Thoracic aorta (tissue), 2 donors: ENCODE data around the gene CCNO. TPM values are rescaled to one million over a fixed set of nuclear protein-coding genes. Genes with fewer than 3 reads are reported as not detected.

ENCODE experiments used
- ATAC-seq: fragments of 150-250 bp; one replicate; pipeline ENCODE4 v1.8.0; 2017; ENCODE audit warnings: low read depth; ENCODE audit not compliant: insufficient number of reproducible peaks, low FRiP score
- DNase-seq: peaks from one replicate; pipeline ENCODE4 v3.0.0-alpha.2; 2020; ENCODE audit warnings: low spot score
- H3K27ac ChIP-seq, 2 donors: fragments of 200-600 bp; sonication (generic); 1 replicate in 1 of 2; 2 replicates in 1 of 2; pipeline ENCODE4 v1.5.1; 2016; ENCODE audit warnings: mild to moderate bottlenecking in 2 of 2, moderate library complexity in 2 of 2
- H3K27me3 ChIP-seq: fragments of 200-600 bp; sonication (generic); replicated peaks from 2 replicates; pipeline ENCODE4 v1.6.0; 2016; ENCODE audit warnings: mild to moderate bottlenecking; ENCODE audit not compliant: insufficient read depth
- H3K36me3 ChIP-seq: fragments of 200-600 bp; sonication (generic); one replicate; pipeline ENCODE4 v1.5.1; 2016
- H3K4me1 ChIP-seq, 2 donors: fragments of 200-600 bp; sonication (generic); 1 replicate in 1 of 2; 2 replicates in 1 of 2; pipeline versions ENCODE4 v1.5.1 to v1.6.0; 2016; ENCODE audit warnings: low read depth in 2 of 2, mild to moderate bottlenecking in 1 of 2; ENCODE audit not compliant: control insufficient read depth in 1 of 2
- H3K4me3 ChIP-seq: fragments of 200-600 bp; sonication (generic); 2 replicates; pipeline ENCODE4 v1.5.1; 2016; ENCODE audit warnings: mild to moderate bottlenecking
- H3K9me3 ChIP-seq: fragments of 200-600 bp; sonication (generic); 2 replicates; pipeline ENCODE4 v1.5.1; 2016
- CTCF ChIP-seq: fragments of 200-600 bp; sonication (generic); IDR thresholded peaks from one replicate; pipeline ENCODE4 v1.5.1; 2019; ENCODE audit warnings: antibody characterized with exemption
- total RNA-seq, 2 donors: library from RNA; depleted of rRNA; stranded (reverse); fragments of >200 nt; gene quantifications; one replicate each; pipeline versions ENCODE4 v1.1.0 to v1.2.3, GENCODE V29; 2016

The CCNO gene
- total RNA-seq, 2 donors from 2014 or later: 0.35 to 0.95 TPM

GRCh38 chr5:55218967-55219366 lies 14.4 kb downstream of the CCNO start:
- Histone ChIP-seq H3K4me1 (peaks cover 5 to 12% of the 10 kb centered on the region in 2 donors), H3K27me3 (peaks cover 23% of the 10 kb centered on the region), H3K4me3 (no peak overlapping the region), H3K27ac (no peak overlapping the region), H3K36me3 (no peaks in the 10 kb centered on the region), H3K9me3 (no peaks in the 10 kb centered on the region)
- no peak for ATAC-seq
- no peak for TF ChIP-seq CTCF
- DNase-seq: no peak

- TF ChIP-seq CTCF: no peak
- Histone ChIP-seq H3K9me3 (no peaks in the 10 kb centered on the region), H3K4me3 (no peak overlapping the region), H3K36me3 (no peaks in the 10 kb centered on the region), H3K4me1 (no peaks in the 10 kb centered on the region), H3K27ac (no peak overlapping the region), H3K27me3 (no peaks in the 10 kb centered on the region)
- ATAC-seq (no peak), DNase-seq (no peak)
Observed at GRCh38 chr5:55211184-55211874, 22.1 kb downstream of the CCNO start.

- ATAC-seq: no peak
- TF ChIP-seq CTCF: no peak
- no peaks in the 10 kb centered on the region for H3K36me3 ChIP-seq
Observed at GRCh38 chr5:55205001-55205400, 28.4 kb downstream of the CCNO start.

GRCh38 chr5:55191165-55191564 lies 42.2 kb downstream of the CCNO start:
- no peak overlapping the region for H3K4me3 ChIP-seq
- ATAC-seq (no peak), DNase-seq (no peak)
- H3K4me1 ChIP-seq: no peaks in the 10 kb centered on the region
- no peak overlapping the region for H3K27ac ChIP-seq
- peaks cover 15% of the 10 kb centered on the region for H3K27me3 ChIP-seq
- no peak for TF ChIP-seq CTCF
- no peaks in the 10 kb centered on the region for H3K36me3 ChIP-seq
- H3K9me3 ChIP-seq: no peaks in the 10 kb centered on the region

More at GRCh38 chr5:55205001-55205400, 28.4 kb downstream of the CCNO start:
- Histone ChIP-seq H3K27me3 (no peaks in the 10 kb centered on the region), H3K4me1 (no peaks in the 10 kb centered on the region), H3K27ac (no peak overlapping the region), H3K4me3 (no peak overlapping the region), H3K9me3 (no peaks in the 10 kb centered on the region)
- no peak for DNase-seq

- no peak for ATAC-seq
- Histone ChIP-seq H3K4me1 (no peaks in the 10 kb centered on the region), H3K4me3 (no peak overlapping the region), H3K27me3 (peaks cover 15% of the 10 kb centered on the region), H3K27ac (no peak overlapping the region), H3K9me3 (no peaks in the 10 kb centered on the region), H3K36me3 (no peaks in the 10 kb centered on the region)
- no peak for TF ChIP-seq CTCF
- DNase-seq: no peak
Observed at GRCh38 chr5:55188656-55189540, 44.5 kb downstream of the CCNO start.
